HUES6 (cell line): Measurements from ENCODE around the gene NTMT1.
"Not testable (repeated sequence)": the region's sequence is repeated elsewhere in the genome, so short reads cannot be mapped to it uniquely, and the experiment has no call there.

ENCODE experiments used
- H3K27ac ChIP-seq: 2 replicates; pipeline ENCODE4 v1.7.0; 2013; ENCODE audit warnings: low read depth, mild to moderate bottlenecking, low read length, inconsistent platforms
- H3K27me3 ChIP-seq: 2 replicates; pipeline ENCODE4 v1.6.1; 2013; ENCODE audit warnings: low read length; ENCODE audit not compliant: control insufficient read depth, insufficient read depth
- H3K36me3 ChIP-seq: 2 replicates; pipeline ENCODE4 v1.6.1; 2013; ENCODE audit warnings: low read length; ENCODE audit not compliant: control insufficient read depth, insufficient read depth
- H3K4me1 ChIP-seq: 2 replicates; pipeline ENCODE4 v1.6.1; 2013; ENCODE audit warnings: low read length; ENCODE audit not compliant: control insufficient read depth, insufficient read depth
- H3K4me3 ChIP-seq: 2 replicates; pipeline ENCODE4 v1.5.1; 2013; ENCODE audit warnings: low read depth, low read length
- H3K9ac ChIP-seq: one replicate; pipeline ENCODE4 v1.6.1; 2013; ENCODE audit warnings: mild to moderate bottlenecking, low read length
- H3K9me3 ChIP-seq: 2 replicates; pipeline ENCODE4 v1.6.1; 2013; ENCODE audit warnings: low read depth, low read length; ENCODE audit not compliant: control insufficient read depth, insufficient read depth

The NTMT1 gene

DNA sequence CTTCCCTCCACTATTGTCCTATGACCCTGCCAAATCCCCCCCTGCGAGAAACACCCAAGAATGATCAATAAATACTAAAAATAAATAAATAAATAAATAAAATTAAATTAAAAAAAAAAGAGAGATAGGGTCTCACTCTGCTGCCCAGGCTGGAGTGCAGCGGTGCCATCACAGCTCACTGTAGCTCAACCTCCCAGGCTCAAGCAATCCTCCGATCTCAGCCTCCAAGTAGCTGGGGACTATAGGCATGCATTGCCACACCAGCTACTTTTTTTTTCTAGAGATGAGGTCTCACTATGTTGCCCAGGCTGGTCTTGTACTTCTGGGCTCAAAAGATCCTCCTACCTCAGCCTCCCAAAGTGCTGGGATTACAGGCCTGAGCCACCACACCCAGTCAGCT is 36.3 kb downstream of the NTMT1 start:
- H3K9ac ChIP-seq, H3K9me3 ChIP-seq, H3K36me3 ChIP-seq, H3K27ac ChIP-seq, H3K4me3 ChIP-seq, H3K4me1 ChIP-seq: not testable (repeated sequence)
- H3K27me3 ChIP-seq, result peaks cover 31% of the 10 kb centered on the region

DNA sequence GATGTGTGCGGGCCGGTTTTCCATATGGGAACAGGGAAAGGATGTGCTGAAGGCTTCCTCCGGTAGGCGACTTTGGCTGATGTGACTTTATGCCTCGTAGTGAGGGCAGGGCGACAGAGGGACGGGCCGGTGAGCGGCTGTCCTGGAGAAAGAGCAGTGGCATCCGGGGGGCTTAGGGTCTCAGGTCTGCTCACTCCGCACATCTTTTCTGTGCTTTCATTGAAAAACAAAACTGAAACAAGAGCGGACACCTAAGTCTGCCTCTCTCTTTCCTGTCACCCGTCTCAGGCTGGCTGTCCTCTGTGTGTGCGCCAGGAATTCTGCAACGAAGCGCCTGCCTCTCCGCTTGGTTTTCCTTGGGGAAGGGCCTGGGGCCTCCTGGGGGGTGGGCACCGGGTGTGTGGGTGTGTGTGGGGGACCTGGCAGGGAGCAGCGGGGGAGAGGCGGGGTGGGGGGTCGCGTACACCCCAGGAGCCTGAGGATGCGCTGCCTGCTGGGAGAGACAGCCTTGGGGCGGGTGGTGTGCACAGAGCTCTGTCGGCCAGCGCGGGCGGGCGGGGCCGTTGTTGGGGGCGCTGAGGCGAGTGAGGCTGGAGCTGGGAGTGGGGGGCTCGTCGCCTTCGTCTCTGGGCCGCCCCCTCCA is 38.9 kb downstream of the NTMT1 start:
- H3K9ac ChIP-seq, result no peak overlapping the region
- peak overlapping the region; percentile 65 for H3K4me3 ChIP-seq
- H3K27me3 ChIP-seq, result peaks cover 31% of the 10 kb centered on the region

DNA sequence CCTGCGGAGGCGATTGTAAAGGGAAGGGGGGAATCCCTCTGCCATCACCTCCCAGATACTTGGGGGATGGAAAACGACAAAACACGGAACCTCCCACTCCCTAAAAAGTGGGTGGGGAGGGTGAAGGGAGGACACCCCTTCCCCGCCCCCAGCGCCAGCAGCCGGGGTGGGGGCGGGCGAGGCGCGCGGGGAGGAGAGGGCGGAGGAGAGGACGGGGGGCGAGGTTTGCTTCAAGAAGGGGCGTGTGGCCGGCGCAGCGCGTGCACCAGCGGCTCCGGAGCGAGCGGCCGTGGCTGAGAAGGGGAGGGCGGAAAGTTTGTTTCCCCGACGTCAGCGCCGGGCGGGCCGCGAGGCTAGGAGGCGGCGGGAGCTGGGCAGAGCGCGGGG is 39.4 kb downstream of the NTMT1 start, which contains the start of gene PRRX2:
Gene PRRX2, plus strand, starts transcription at position 259 of the 387 bp plus-strand sequence. CDS start 221 bp downstream, outside the sequence.
- H3K4me3 ChIP-seq, result peak within 1 kb of the TSS; percentile 65
- no peaks in the 10 kb centered on the region for H3K36me3 ChIP-seq
- no peaks in the 10 kb centered on the region for H3K9me3 ChIP-seq
- H3K27me3 ChIP-seq, result peaks cover 31% of the 10 kb centered on the region
- peaks cover 14% of the 10 kb centered on the region for H3K4me1 ChIP-seq
- no peak within 1 kb of the TSS for H3K9ac ChIP-seq
- H3K27ac ChIP-seq, result no peak within 1 kb of the TSS

More for the DNA sequence above, 38.9 kb downstream of the NTMT1 start:
- Histone ChIP-seq H3K4me1 (peaks cover 12% of the 10 kb centered on the region), H3K9me3 (no peaks in the 10 kb centered on the region), H3K27ac (no peak overlapping the region), H3K36me3 (no peaks in the 10 kb centered on the region)

DNA sequence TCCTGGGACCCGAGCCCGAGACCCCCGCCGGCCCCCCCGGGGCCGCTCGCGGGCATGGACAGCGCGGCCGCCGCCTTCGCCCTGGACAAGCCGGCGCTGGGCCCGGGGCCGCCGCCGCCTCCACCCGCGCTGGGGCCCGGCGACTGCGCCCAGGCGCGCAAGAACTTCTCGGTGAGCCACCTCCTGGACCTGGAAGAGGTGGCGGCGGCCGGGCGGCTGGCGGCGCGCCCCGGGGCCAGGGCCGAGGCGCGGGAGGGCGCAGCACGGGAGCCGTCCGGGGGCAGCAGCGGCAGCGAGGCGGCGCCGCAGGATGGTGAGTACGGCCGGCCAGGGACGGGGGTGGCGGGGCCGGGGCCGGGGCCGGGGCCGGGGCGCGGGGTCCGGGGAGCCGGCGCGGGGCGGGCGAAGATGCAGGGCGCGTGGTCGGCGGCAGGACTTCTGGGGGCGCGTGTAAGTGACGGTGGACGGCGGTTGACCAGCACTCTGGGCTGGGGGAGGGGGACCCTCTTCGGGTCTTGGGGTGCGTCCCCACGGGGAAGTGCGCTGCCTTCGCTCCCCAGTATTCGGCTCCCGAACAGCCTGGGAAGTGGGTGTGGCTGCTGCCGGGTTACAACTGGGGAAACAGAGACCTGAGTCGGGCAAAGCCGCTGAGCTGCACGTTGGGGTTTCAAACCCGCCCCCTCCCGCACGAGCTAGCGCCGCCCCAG is 40.0 kb downstream of the NTMT1 start:
- peak overlapping the region; percentile 65 for H3K4me3 ChIP-seq
- H3K27me3 ChIP-seq, result peaks cover 31% of the 10 kb centered on the region
- H3K27ac ChIP-seq, result no peak overlapping the region
- H3K4me1 ChIP-seq, result peaks cover 18% of the 10 kb centered on the region
- no peaks in the 10 kb centered on the region for H3K9me3 ChIP-seq
- H3K9ac ChIP-seq, result no peak overlapping the region
- no peaks in the 10 kb centered on the region for H3K36me3 ChIP-seq

DNA sequence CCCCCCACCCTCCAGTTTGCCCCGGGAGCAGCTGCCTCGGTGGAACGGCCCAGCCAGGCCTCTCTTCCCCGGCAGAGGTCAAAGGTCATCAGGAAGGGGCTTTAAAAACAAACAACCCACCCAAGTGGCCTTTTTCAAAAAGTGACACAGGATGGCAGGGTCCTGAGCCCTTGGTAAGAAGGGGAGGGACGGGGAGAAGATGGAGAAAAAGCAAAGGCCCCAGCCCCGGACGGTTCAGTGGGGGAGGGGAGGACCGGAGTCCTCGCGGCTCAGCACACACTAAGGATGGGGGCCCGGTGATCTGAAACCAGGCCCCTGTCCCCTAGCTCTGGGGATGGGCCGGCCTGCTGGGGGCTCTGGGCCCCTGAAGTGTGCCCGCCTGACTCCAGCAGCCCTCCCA is 40.6 kb downstream of the NTMT1 start:
- Histone ChIP-seq H3K4me1 (peaks cover 23% of the 10 kb centered on the region), H3K9me3 (no peaks in the 10 kb centered on the region), H3K9ac (no peak overlapping the region), H3K27ac (no peak overlapping the region), H3K4me3 (0 out of 2 replicates have a peak overlapping the region, but pooled peaks have one; percentile 65), H3K36me3 (no peaks in the 10 kb centered on the region), H3K27me3 (peaks cover 31% of the 10 kb centered on the region)

DNA sequence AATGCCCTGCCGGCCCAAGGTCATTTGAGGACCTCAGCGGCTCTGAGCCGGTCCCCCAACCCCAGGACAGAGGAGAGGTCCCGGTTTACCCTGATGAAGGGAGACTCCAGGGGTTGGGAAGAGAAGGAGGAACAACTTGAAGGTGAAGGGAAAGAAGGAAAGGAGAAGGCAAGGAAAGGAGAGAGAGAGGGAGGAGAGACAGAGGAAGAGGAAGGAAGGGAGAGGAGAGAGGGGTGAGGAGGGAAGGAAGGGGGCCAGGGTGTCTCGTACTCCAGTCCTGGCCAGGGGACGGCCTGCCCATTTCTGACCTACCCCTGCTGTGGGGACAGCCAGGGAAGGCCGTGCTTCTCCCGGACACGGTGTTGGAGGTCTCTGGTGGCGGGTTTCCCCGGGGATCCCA is 41.4 kb downstream of the NTMT1 start:
- Histone ChIP-seq H3K27me3 (peaks cover 30% of the 10 kb centered on the region), H3K27ac (no peak overlapping the region), H3K4me3 (no peak overlapping the region), H3K9ac (no peak overlapping the region), H3K4me1 (peaks cover 23% of the 10 kb centered on the region), H3K9me3 (no peaks in the 10 kb centered on the region), H3K36me3 (no peaks in the 10 kb centered on the region)

DNA sequence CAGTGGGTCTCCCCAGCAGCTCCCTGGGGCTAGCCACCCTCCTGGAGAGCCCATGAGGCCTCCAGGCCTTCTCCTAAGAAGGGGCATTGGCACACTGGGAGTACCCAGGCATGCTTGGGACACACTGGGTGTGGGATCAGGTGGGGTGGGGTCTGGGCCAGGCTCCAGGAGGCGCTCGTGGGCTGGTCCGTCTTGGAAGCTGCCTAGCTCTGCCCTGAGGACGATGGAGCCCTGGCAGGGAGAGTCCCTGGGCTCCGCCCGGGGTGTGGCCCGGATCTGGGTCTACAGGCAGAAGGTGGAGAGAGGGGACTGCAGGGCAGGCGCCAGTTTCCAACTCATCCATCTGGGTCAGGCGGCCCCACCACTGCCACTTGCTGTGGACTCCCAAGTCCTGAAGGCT is 41.9 kb downstream of the NTMT1 start:
- no peak overlapping the region for H3K27ac ChIP-seq
- H3K4me3 ChIP-seq, result no peak overlapping the region
- peaks cover 26% of the 10 kb centered on the region for H3K27me3 ChIP-seq
- peaks cover 23% of the 10 kb centered on the region for H3K4me1 ChIP-seq
- H3K9me3 ChIP-seq, result no peaks in the 10 kb centered on the region
- H3K36me3 ChIP-seq, result no peaks in the 10 kb centered on the region
- no peak overlapping the region for H3K9ac ChIP-seq

DNA sequence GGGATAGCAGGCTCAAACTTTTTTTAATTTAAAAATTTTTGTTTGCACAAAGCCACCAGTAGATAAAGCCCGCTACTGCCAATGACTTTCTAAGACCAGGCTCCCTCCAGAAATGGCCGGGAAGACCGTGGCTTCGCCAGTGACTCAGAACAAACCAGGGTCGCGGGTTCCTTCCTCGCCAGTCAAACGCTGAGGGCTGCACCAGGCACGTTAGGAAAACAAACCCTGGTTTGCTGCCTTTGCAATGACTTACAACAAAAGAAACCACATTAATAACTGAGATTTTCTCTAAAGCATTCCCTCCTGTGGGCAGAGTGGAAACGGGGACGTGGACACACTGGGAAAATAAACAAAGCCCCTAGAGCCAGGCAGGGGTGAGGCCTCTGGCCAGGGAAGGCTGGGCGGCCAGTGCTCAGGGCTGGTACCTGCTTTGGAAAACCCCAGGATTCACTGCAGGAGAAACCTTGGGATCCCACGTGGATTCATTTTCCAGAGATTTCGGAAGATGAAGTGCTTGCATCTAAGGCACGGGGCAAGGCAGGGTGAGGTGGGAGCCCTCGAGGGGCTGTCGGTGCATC is 43.3 kb downstream of the NTMT1 start:
- Histone ChIP-seq H3K27ac (no peak overlapping the region), H3K36me3 (no peaks in the 10 kb centered on the region), H3K9me3 (no peaks in the 10 kb centered on the region), H3K27me3 (peaks cover 16% of the 10 kb centered on the region), H3K4me1 (peaks cover 23% of the 10 kb centered on the region), H3K4me3 (no peak overlapping the region), H3K9ac (no peak overlapping the region)

DNA sequence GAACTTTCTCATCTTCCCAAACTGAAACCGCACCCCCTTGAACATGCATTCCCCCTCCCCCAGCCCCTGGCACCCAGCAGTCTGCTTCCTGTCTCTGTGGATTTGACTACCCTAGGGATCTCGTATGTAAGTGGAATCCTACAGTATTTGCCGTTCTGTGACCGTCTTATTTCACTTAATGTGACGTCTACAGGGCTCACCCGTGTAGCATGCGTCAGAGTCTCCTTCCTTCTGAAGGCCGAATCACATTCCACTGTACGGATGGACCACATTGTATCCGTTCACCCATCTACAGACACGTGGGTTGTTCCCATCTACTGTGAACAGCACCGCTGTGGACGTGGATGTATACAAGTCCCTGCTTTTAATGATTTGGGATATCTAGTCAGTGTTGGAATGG is 44.0 kb downstream of the NTMT1 start:
- Histone ChIP-seq H3K9ac (no peak overlapping the region), H3K27me3 (peaks cover 9% of the 10 kb centered on the region), H3K4me3 (no peak overlapping the region), H3K9me3 (no peaks in the 10 kb centered on the region), H3K4me1 (peaks cover 20% of the 10 kb centered on the region), H3K36me3 (no peaks in the 10 kb centered on the region), H3K27ac (no peak overlapping the region)

DNA sequence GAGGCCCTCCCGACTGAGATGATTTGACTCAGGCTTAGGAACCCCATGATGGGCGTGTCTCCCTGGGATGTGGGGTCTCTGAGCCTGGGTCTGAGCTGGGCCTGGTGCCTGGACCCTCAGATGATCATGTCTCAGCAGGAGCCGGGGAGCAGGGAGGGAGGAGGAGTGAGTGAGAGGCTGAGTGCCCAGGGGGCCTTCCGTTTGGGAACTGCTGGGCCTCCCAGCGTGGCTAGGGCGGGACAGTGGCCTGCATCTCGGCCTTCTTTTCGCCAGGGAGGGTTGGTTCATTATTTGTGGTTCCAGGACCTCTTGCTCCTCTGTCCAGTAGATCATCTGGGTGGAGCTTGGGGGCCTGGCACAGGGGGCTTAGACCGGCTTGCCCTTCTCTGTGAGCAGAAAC is 45.1 kb downstream of the NTMT1 start:
- H3K9me3 ChIP-seq, result no peaks in the 10 kb centered on the region
- peaks cover 23% of the 10 kb centered on the region for H3K4me1 ChIP-seq
- H3K4me3 ChIP-seq, result no peak overlapping the region
- no peak overlapping the region for H3K9ac ChIP-seq
- no peak overlapping the region for H3K27ac ChIP-seq
- H3K36me3 ChIP-seq, result no peaks in the 10 kb centered on the region
- peaks cover 2% of the 10 kb centered on the region for H3K27me3 ChIP-seq

DNA sequence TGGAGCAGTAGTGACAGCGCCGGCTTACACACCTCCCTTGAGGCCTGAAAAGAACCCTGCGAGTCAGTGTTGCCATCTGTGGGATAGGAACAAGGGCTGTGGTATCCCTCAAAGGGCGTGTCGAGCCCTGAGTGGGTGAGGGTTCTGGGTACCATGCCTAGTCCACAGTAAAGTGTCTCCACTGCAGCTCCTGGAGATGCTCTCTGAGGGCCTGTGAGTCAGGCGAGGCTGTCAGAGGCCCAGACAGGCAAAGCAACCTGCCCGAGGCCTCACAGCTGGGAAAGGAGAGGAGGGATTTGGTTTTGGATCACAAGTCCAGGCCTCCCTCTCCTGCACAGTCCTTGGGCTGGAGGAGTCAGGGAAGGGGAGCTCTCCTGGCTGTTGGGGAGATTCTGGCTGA is 45.6 kb downstream of the NTMT1 start:
- no peak overlapping the region for H3K9ac ChIP-seq
- H3K27ac ChIP-seq, result no peak overlapping the region
- H3K36me3 ChIP-seq, result no peaks in the 10 kb centered on the region
- H3K27me3 ChIP-seq, result no peaks in the 10 kb centered on the region
- H3K9me3 ChIP-seq, result no peaks in the 10 kb centered on the region
- no peak overlapping the region for H3K4me3 ChIP-seq
- peaks cover 23% of the 10 kb centered on the region for H3K4me1 ChIP-seq
